Measurements from ENCODE around the gene S100A3. TPM values are rescaled to one million over a fixed set of nuclear protein-coding genes. Genes with fewer than 3 reads are reported as not detected.

Gene S100A3
- total RNA-seq, 1 donor from 2014 or later, result not detected

DNA sequence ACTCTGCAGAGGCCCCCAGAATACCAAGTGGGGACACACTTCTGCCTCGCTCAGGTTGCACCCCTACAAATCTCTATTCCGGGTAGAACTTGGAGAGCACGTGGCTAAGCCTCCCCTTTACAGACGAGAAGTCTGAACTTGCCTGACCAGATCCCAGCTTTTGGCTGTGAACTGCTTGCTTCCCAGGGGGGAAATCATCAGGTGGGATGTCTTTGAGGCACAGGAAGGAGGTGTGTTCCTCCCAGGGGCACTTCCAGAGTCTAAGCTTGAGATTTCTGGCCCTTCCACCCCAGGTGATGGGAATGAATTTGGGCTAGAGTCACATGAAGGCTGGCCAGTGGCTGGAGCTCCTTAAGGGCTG is 1.3 kb upstream of the S100A3 start:
- Mint-ChIP-seq H3K4me1 (peaks cover 36% of the 10 kb centered on the region), H3K27me3 (no peaks in the 10 kb centered on the region), H3K36me3 (ENCODE audit: low read depth) (no peaks in the 10 kb centered on the region), H3K9me3 (no peaks in the 10 kb centered on the region), H3K27ac (no peak overlapping the region), H3K4me3 (no peak overlapping the region)
- no peak for DNase-seq
- intact Hi-C loops (cut with micrococcal nuclease), result no loop called here

DNA sequence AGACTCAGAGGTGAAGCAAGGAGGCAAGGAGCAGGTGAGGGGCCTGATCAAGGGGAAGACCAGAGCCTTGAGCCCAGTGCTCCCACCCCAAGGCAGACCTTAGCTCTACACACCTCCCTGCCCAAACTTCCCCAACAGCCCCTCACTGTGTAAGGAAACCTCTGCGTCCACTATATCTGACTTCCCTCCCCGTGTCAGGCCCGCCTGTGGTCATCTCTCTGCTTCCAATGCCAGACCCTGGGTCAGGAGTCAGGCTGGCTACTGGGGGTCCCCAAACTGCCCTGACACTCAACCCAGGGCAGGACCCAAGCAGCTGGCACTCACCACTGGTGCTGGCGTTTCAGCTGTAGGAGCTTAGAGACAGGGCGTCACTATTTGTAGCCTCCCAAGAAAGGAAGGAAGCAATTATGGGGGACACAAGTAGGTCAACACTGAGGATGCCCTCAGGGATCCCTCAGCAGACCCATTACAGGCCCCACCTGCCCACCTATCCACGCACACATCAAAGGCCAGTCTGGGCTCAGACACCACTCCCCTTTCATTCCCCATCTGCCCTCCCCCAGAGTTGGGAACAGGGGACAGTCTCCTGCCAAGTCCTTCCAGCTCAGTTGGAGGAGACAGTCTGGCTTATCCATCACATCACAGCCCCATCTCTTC is 811 bp upstream of the S100A3 start:
- no peak for DNase-seq
- peaks cover 41% of the 10 kb centered on the region for H3K4me1 Mint-ChIP-seq
- H3K9me3 Mint-ChIP-seq, result no peaks in the 10 kb centered on the region
- no peaks in the 10 kb centered on the region for H3K27me3 Mint-ChIP-seq
- intact Hi-C loops (cut with micrococcal nuclease), result no loop called here
- H3K27ac Mint-ChIP-seq, result no peak overlapping the region
- H3K36me3 Mint-ChIP-seq (ENCODE audit: low read depth), result peaks cover 2% of the 10 kb centered on the region
- H3K4me3 Mint-ChIP-seq, result no peak overlapping the region

DNA sequence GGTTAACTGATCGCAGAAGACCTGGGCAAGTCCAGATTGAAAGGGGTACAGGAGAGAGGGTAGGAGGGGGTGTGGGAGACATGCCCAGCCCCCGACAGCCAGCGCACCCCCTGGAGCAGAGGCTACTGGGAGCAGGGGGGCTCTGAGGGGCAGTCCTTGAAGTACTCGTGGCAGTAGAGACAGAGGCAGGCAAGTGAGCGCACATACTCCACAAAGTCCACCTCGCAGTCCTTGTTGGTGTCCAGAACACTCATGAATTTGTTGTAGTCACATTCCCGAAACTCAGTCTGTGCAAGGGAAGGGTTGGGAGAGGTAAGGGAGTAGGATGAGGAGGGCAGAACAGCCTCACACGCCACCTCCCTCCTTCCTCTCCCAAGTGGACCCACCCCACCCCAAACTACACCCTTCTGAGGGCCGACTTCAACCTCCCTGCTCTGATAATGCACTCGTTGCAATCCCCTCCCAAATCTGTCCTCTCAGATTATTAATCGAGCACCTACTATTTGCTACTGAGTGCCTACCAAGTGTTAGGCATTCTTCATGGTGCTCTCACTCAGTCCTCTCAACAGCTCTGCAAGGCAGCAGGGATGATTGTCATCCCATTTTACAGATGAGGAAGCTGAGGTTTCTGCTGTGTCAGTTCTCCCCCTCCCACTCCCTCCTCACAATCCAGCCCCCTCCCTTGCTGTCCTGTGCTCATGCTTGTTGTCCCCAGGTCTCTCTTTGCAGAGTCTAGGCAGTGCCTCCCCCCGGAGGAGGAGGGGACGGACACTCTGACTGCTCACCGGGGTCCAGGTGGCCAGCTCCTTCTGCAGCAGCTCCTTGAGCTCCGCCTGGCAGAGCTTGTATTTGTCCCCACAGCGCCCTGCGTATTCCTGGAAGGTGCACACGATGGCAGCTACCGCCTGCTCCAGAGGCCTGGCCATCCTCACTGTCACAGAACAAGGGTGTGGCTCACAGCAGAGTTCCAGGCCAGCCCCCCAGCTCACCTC is 1.2 kb downstream of the S100A3 start:
- H3K27ac Mint-ChIP-seq, result peak overlapping the region; percentile 17
- peaks cover 54% of the 10 kb centered on the region for H3K4me1 Mint-ChIP-seq
- no peaks in the 10 kb centered on the region for H3K27me3 Mint-ChIP-seq

DNA sequence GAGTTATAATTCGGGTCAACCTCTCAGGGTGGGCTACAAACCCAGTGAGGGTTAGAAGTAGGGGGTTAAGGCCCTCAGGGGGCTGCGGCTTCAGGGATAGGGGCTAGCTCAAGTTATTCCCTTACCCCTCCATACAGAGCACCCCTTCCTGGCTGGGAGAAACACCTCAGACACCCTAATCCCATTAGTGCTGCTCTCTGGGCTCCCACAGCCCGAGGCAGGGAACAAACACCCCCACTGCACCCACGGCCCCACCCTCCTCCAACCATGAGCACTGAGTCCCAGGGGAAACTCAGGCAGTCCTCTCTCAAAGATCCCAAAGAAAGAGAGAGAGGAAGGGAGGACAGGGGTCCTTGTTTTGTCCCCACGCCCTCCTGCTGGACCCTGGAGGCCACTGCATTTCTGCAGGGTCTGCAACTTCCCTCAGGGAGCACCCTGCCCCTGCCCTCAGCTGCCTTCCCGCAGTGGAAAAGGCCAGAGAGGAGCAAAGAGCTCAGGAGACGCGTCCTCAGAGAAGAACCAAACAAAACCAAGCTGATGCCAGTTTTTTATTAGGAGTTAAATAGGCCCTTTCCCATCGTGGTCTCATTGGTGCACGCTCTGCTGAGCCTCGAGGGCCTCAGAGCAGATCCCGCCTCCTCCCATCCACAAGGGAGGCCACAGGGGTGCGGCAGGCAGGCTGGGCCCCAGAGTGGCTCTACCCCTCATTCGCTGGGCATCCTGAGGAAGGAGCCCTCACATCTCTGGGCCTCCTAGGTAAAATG is 2.1 kb downstream of the S100A3 start:
- H3K9me3 Mint-ChIP-seq, result no peaks in the 10 kb centered on the region
- H3K4me3 Mint-ChIP-seq, result peak overlapping the region; percentile 54
- intact Hi-C loops (cut with micrococcal nuclease), result no loop called here
- peak overlapping the region; percentile 72 for H3K27ac Mint-ChIP-seq
- H3K36me3 Mint-ChIP-seq (ENCODE audit: low read depth), result peaks cover 24% of the 10 kb centered on the region
- no peaks in the 10 kb centered on the region for H3K27me3 Mint-ChIP-seq
- H3K4me1 Mint-ChIP-seq, result peaks cover 63% of the 10 kb centered on the region
- DNase-seq, result no peak

More for the DNA sequence above, 1.2 kb downstream of the S100A3 start:
- H3K9me3 Mint-ChIP-seq, result no peaks in the 10 kb centered on the region
- H3K36me3 Mint-ChIP-seq (ENCODE audit: low read depth), result peaks cover 16% of the 10 kb centered on the region
- DNase-seq, result no peak
- no peak overlapping the region for H3K4me3 Mint-ChIP-seq
- intact Hi-C loops (cut with micrococcal nuclease), result no loop called here

DNA sequence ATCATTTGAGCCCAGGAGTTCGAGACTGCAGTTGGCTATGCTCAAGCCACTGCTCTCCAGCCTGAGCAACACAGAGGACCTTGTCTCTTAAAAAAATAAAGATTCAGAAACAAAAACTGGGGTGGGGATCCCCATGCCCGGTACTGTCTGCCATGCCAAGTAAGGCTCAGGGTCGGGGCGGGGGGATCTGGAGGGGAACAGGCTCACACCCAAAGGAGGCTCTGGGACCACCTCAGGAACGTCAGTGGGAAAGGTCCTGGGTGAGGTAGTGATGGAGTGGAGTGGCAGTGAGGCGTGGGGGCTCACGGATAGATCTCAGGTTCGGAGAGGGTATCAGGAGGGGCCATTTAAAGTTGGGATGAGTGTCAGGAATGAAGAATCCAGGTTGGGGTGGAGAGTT is 2.7 kb downstream of the S100A3 start:
- no peak for DNase-seq
- Mint-ChIP-seq H3K27me3 (no peaks in the 10 kb centered on the region), H3K9me3 (no peaks in the 10 kb centered on the region), H3K27ac (peak overlapping the region; percentile 99), H3K4me3 (peak overlapping the region; percentile 54), H3K36me3 (ENCODE audit: low read depth) (peaks cover 24% of the 10 kb centered on the region), H3K4me1 (peaks cover 69% of the 10 kb centered on the region)
- intact Hi-C loops (cut with micrococcal nuclease), result no loop called here

DNA sequence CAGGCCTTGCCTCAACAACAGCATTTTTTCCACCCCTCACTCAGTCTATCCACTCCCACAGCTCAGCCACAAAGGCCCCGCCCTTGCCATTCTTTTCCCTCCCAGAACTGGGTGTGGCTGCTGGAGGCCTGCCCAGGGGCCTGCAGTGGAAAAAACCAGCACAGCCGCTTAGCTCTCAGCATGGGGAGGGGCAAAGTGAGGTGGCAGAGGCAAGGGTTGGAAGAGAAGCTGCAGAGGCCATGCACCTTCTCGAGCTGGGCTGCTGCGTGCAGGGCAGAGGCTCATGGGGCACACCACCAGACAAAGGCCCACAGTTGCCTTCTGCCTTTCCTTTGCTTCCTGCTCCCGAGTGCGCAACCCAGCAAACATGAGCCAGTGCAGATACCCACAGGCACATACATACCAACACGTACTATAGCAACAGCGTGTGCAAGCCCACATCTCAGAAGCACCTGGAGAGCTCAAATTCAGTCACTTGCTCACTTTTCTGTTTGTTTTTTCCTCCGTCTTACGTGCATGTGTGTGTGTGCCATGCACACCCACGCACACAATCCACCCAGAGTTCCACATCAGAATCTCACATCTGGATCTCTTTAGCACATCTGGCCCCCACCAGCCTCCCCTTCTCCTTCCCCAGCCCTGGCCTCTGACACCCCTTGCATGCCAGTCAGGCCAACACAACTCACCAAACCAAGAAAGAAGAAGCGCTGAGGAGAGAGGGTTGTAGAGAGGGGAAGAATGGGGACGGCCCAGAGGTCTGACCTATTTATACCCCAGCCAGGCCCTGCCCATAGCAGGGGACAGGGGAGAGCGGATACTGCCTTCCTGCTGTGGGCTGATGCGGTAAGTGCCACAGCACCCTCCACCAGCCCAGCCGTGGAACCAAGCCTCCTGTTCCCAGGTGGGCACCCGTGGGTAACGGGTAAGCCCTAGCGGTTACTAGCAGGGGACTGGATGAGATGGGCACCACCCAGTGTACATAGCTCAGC is 3.7 kb downstream of the S100A3 start, which contains the start of gene S100A4:
S100A4 (minus strand) TSS at position 740 of the 989 bp plus-strand sequence. CDS start 1,012 bp downstream, outside the sequence.
- Mint-ChIP-seq H3K27ac (peak within 1 kb of the TSS; percentile 99), H3K9me3 (no peaks in the 10 kb centered on the region), H3K4me3 (peak within 1 kb of the TSS; percentile 95), H3K27me3 (no peaks in the 10 kb centered on the region), H3K36me3 (ENCODE audit: low read depth) (peaks cover 24% of the 10 kb centered on the region), H3K4me1 (peaks cover 76% of the 10 kb centered on the region)
- peak; percentile 99 for DNase-seq
- intact Hi-C loops (cut with micrococcal nuclease), result loop anchor here (1.0 kb wide), 2 partner anchors 10 to 23 kb away; partner anchors contain the start of gene S100A6

DNA sequence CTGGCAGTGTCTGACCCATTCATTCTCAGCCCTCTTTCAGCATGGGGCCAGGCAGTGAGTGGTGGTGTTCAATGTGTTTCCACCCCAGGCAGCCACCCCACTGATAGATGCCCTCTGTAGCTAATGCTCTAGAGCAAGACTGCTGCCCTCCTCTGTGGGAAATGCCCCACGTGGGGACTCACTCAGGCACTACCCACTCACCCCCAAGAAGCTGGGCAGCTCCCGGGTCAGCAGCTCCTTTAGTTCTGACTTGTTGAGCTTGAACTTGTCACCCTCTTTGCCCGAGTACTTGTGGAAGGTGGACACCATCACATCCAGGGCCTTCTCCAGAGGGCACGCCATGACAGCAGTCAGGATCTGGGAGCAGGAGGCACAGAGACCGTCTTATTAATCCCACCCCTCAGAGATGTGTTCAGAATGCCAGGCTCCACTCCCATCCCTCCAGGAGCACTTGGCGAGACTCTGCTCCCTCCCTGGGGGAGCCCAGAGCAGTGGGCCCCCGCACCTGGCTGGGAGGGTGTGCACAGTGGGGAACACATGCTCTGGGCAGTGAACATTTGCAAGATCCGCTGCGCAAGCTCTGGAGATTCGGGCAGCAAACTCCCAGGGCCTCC is 4.5 kb downstream of the S100A3 start:
- H3K4me1 Mint-ChIP-seq, result peaks cover 84% of the 10 kb centered on the region
- peak overlapping the region; percentile 95 for H3K4me3 Mint-ChIP-seq
- DNase-seq, result peak; percentile 72
- H3K27ac Mint-ChIP-seq, result peak overlapping the region; percentile 99
- intact Hi-C loops (cut with micrococcal nuclease), result loop anchor here (1.0 kb wide), 2 partner anchors 9 to 24 kb away; partner anchors contain the start of gene S100A6
- no peaks in the 10 kb centered on the region for H3K9me3 Mint-ChIP-seq
- H3K27me3 Mint-ChIP-seq, result no peaks in the 10 kb centered on the region
- H3K36me3 Mint-ChIP-seq (ENCODE audit: low read depth), result peaks cover 24% of the 10 kb centered on the region

DNA sequence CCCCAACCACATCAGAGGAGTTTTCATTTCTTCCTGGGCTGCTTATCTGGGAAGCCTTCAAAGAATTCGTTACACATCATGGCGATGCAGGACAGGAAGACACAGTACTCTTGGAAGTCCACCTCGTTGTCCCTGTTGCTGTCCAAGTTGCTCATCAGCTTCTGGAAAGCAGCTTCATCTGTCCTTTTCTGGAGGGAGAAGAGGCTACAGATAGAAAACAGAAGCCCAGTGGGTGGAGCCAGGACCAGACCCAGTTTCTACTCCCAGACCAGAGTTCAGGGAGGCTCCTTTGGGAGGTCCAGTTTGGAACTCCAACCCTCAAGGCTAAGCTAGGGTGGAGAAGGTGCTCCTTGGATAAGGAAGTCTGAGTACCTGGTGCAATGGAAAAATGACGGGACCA is 5.3 kb downstream of the S100A3 start:
- peak overlapping the region; percentile 95 for H3K4me3 Mint-ChIP-seq
- peaks cover 81% of the 10 kb centered on the region for H3K4me1 Mint-ChIP-seq
- H3K27me3 Mint-ChIP-seq, result no peaks in the 10 kb centered on the region
- H3K36me3 Mint-ChIP-seq (ENCODE audit: low read depth), result peaks cover 24% of the 10 kb centered on the region
- no peaks in the 10 kb centered on the region for H3K9me3 Mint-ChIP-seq
- no peak for DNase-seq
- intact Hi-C loops (cut with micrococcal nuclease), result no loop called here
- peak overlapping the region; percentile 99 for H3K27ac Mint-ChIP-seq

DNA sequence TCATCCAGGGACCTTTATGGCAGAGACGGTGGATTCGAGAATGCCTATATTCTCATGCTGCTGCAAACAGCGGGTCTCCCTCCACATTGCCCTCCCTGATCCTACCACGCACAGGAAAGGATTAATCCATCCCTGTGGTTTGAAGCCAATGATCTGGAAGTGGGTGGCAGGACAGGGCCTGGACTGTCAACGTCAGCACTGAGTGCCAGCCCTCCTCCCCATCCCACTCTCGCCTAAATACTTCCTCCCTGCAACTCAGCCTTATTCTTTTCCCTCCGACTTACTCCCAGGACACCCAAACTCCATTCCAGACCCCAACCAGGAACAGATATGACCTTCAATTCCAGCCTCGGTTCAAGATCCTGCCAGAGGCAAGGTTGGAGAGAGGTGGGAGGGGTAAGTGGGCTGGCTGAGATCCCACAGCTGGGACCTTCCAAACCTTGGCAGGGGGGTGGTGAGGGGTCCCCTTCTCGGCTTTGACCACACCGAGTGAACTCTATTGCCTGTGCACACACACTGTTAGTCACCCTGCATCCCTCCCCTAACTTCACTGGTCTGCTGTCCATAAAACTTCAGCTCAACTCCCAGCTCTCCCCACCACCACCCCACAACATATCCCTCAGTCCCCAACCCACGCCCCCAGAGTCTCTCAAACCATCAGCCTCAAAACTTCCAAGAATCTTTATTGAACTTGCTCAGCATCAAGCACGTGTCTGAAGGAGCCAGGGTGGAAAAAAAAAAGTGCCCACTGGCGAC is 5.9 kb downstream of the S100A3 start:
- no peaks in the 10 kb centered on the region for H3K27me3 Mint-ChIP-seq
- H3K4me3 Mint-ChIP-seq, result peak overlapping the region; percentile 95
- H3K36me3 Mint-ChIP-seq (ENCODE audit: low read depth), result peaks cover 24% of the 10 kb centered on the region
- H3K27ac Mint-ChIP-seq, result peak overlapping the region; percentile 90
- peaks cover 78% of the 10 kb centered on the region for H3K4me1 Mint-ChIP-seq
- intact Hi-C loops (cut with micrococcal nuclease), result no loop called here
- H3K9me3 Mint-ChIP-seq, result no peaks in the 10 kb centered on the region
- no peak for DNase-seq

DNA sequence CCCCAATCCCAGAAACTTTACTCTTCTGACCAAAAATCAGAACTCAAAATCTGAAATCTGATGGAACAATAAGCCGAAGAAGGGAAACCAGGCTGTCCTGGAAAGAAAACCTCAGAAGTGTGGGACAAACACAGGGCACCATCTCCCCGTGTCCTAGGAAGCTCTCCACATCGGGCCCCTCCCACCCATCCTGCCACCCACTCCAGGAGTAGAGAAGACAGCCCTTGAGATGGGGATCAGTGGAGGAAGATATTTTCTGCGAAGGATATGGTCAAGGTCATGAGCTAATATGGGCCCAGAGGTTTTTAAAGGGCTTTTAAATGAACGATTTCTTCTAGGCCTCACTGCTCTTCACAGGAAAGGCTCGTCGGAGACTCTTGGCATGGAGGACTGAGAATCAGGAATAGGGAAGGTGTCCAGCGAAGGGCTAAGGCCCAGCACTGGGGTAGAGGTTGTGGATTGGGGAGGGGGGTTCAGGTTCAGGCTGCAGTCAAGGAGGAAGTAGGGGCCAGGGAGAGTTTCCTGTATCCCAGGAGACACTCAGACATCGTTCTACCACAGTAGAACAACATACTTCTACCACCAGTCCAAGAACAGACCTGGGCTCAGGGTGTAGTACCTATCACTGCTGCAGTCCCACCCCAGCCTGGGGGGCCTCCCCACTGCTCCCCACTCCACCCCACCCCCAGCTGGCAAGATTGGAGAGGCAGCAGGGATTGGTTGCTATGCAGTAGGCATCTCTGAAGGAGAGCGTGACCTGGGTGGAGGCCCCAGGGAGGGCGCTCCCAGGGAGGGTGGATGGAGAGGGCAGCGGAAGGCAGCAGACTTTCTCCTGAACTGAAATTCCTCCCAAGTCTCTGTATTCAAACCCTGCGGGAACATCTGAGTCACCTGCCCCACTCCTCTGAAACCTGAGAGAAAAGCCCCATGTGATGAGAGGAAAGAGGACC is 7.1 kb downstream of the S100A3 start:
- DNase-seq, result no peak
- H3K36me3 Mint-ChIP-seq (ENCODE audit: low read depth), result peaks cover 24% of the 10 kb centered on the region
- H3K9me3 Mint-ChIP-seq, result no peaks in the 10 kb centered on the region
- H3K4me3 Mint-ChIP-seq, result peak overlapping the region; percentile 66
- peaks cover 83% of the 10 kb centered on the region for H3K4me1 Mint-ChIP-seq
- H3K27me3 Mint-ChIP-seq, result no peaks in the 10 kb centered on the region
- H3K27ac Mint-ChIP-seq, result peak overlapping the region; percentile 90
- intact Hi-C loops (cut with micrococcal nuclease), result loop anchor here (2.0 kb wide), 1 partner anchor 129 kb away; the partner anchor contains the start of gene ILF2
